Stomach (tissue), 9 donors: ENCODE data around the gene PRPS1L1. TPM values are rescaled to one million over a fixed set of nuclear protein-coding genes. Genes with fewer than 3 reads are reported as not detected.

Source experiments
- DNase-seq, 2 donors: peaks; one replicate each; pipeline versions ENCODE4 v3.0.0 to v3.0.0-alpha.2; 2013 to 2019
- H3K27ac ChIP-seq, 5 donors: fragments of 200-600 bp in 4 of 5; sonication (generic) in 4 of 5; one replicate each; pipeline ENCODE4 v1.5.1; 2013 to 2019; ENCODE audit warnings: mild to moderate bottlenecking in 1 of 5, moderate library complexity in 1 of 5
- H3K27me3 ChIP-seq, 3 donors: fragments of 200-600 bp; sonication (generic); one replicate each; pipeline ENCODE4 v1.5.1; 2017 to 2019; ENCODE audit warnings: mixed run types in 1 of 3
- H3K36me3 ChIP-seq, 4 donors: fragments of 200-600 bp; sonication (generic); 1 replicate in 3 of 4; 2 replicates in 1 of 4; pipeline ENCODE4 v1.5.1; 2016 to 2019
- H3K4me1 ChIP-seq, 4 donors: fragments of 200-600 bp; sonication (generic); one replicate each; pipeline ENCODE4 v1.5.1; 2016 to 2019
- H3K4me3 ChIP-seq, 4 donors: fragments of 200-600 bp; sonication (generic) in 3 of 4; one replicate each; pipeline ENCODE4 v1.5.1; 2016 to 2019; ENCODE audit warnings: mild to moderate bottlenecking in 1 of 4
- H3K9me3 ChIP-seq, 4 donors: fragments of 200-600 bp; sonication (generic); one replicate each; pipeline ENCODE4 v1.5.1; 2016 to 2019
- CTCF ChIP-seq, 7 experiments: fragments of 450-650 bp in 4 of 7; fragments of 200-600 bp in 3 of 7; sonication (generic) in 3 of 7; IDR thresholded peaks; one replicate each; pipeline ENCODE4 v1.5.1; 2016 to 2019; ENCODE audit warnings: antibody characterized with exemption in 7 of 7, control low read depth in 2 of 7, mild to moderate bottlenecking in 1 of 7
- EP300 ChIP-seq: sonication (generic); formaldehyde crosslinking; IDR thresholded peaks from one replicate; pipeline ENCODE4 v1.6.1; 2017; ENCODE audit warnings: antibody characterized with exemption
- POLR2A ChIP-seq, 4 donors: fragments of 450-650 bp; IDR thresholded peaks; one replicate each; pipeline ENCODE4 v1.6.1; 2016; ENCODE audit warnings: antibody characterized with exemption in 4 of 4, control low read depth in 2 of 4, mild to moderate bottlenecking in 1 of 4, moderate library complexity in 1 of 4
- POLR2AphosphoS5 ChIP-seq, 3 donors: sonication (generic); formaldehyde crosslinking; IDR thresholded peaks; one replicate each; pipeline ENCODE4 v1.6.1; 2016; ENCODE audit warnings: antibody characterized with exemption in 3 of 3
- WGBS, 5 donors: extraction: QIAGEN DNeasy Blood & Tissue Kit in 3 of 5; methylation state at CpG; one replicate each; pipeline versions ENCODE4 v1.1.5 to v1.1.7; 2013 to 2018; 5-methylcytosine and 5-hydroxymethylcytosine counted together
- intact Hi-C: fragments of 100-400 bp; cut with DNase I; formaldehyde crosslinking; loops from one replicate; pipeline ENCODE4 v1.15.1; 2023; ENCODE audit warnings: low total_unique reads
- polyA plus RNA-seq, 3 donors: library from polyadenylated mRNA; stranded (reverse); fragments of 200-250 nt; gene quantifications; one replicate each; pipeline ENCODE4 v1.2.3, GENCODE V29; 2013
- total RNA-seq, 5 donors: library from RNA; depleted of rRNA; stranded (reverse); fragments of >200 nt; gene quantifications; one replicate each; pipeline versions ENCODE4 v1.1.0 to v1.2.3, GENCODE V29; 2014 to 2016
- donor health status: healthy with polysubstance abuse.
- donor health status: Bipolar disorder and iron deficiency.
- donor health status: healthy.

Gene PRPS1L1
- total and polyA plus RNA-seq, 8 donors: not detected

DNA sequence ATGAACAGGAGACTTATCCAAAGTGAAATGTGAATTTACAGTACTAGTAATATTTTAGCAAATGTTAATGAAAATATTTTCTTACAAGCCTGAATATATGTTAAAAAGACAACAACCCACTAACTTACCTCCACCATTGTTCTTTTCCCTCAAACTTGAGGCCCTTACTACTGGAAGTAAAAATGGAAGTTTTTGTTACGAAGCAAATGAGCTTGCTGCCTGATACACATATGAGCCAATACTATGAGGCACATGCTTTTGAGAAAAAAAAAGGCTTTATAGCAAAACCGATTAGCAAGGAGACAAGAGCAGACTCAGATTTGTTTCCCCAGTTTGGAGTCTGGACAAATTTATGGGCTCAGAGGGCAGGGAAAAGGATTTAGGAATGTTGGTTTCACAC lies 29.0 kb downstream of the PRPS1L1 start:
- Histone ChIP-seq H3K36me3 (no peaks in the 10 kb centered on the region), H3K4me1 (no peaks in the 10 kb centered on the region), H3K27me3 (no peaks in the 10 kb centered on the region), H3K27ac (no peak overlapping the region), H3K4me3 (no peak overlapping the region), H3K9me3 (peaks cover 0 to 6% (median 3%) of the 10 kb centered on the region in 4 donors)
- intact Hi-C loops: no loop called here
- TF ChIP-seq POLR2A (IDR thresholded peaks at IDR 0.05): no peak
- no peak for TF ChIP-seq EP300
- TF ChIP-seq CTCF (IDR thresholded peaks at IDR 0.05): no peak
- no peak for TF ChIP-seq POLR2AphosphoS5 (IDR thresholded peaks at IDR 0.05)
- DNase-seq: no peak
- WGBS, 5 donors: 87 to 94% (median 89%) methylated on average over 2 of the region's 2 CpGs

DNA sequence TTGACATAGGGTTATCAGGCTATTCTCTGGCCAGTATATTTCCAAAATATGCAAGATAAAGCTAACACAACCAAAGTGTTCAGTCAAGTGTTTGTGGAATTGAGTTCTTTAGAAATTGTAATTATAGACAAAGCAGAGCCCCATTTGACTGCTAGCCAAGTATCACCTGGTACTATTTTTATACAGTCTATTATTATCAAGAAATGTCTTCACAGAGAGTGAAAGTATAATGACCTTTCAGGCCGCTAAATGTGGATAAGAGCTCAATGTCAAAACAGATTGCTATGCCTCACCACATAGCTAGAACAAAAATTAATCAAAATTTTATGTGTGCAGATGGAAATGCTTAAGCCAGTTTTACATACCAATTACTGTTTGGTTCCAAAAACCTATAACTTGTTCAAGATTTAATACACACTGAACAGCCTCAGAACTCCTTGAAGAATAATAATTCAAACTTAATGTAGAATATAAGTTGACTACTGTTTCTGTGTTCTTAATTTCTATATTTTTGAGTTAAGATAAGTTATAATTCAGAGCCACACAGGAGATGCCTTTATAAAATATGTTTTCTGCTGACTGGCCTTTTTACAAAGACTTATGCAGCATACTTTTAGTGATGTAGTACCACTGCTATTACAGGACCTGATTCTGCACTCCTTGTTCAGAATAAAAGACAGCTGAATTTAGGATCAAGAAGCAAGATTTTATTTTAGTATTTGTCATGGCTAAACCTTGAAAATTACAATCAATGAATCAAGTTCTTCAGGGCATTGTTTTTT lies 31.0 kb downstream of the PRPS1L1 start:
- Histone ChIP-seq H3K4me1 (no peaks in the 10 kb centered on the region), H3K36me3 (no peaks in the 10 kb centered on the region), H3K27me3 (no peaks in the 10 kb centered on the region), H3K4me3 (no peak overlapping the region), H3K9me3 (peaks cover 0 to 6% (median 3%) of the 10 kb centered on the region in 4 donors), H3K27ac (no peak overlapping the region)
- 0 to 38% (median 2%) methylated on average over 1 of the region's 1 CpG for WGBS, 5 donors
- no peak for TF ChIP-seq EP300
- TF ChIP-seq CTCF (IDR thresholded peaks at IDR 0.05): no peak
- no peak for DNase-seq
- intact Hi-C loops: no loop called here

GRCh38 chr7:17996040-17996439 lies 31.6 kb downstream of the PRPS1L1 start:
- WGBS, 5 donors: 60 to 91% (median 85%) methylated on average over 2 of the region's 2 CpGs
- peaks cover 0 to 6% (median 3%) of the 10 kb centered on the region in 4 donors for H3K9me3 ChIP-seq
- no peak for DNase-seq
- H3K36me3 ChIP-seq: no peaks in the 10 kb centered on the region
- intact Hi-C loops: no loop called here
- no peak overlapping the region for H3K27ac ChIP-seq
- TF ChIP-seq CTCF (IDR thresholded peaks at IDR 0.05) (no peak), EP300 (no peak), POLR2A (IDR thresholded peaks at IDR 0.05) (no peak), POLR2AphosphoS5 (IDR thresholded peaks at IDR 0.05) (no peak)
- no peaks in the 10 kb centered on the region for H3K4me1 ChIP-seq
- no peaks in the 10 kb centered on the region for H3K27me3 ChIP-seq
- H3K4me3 ChIP-seq: no peak overlapping the region

DNA sequence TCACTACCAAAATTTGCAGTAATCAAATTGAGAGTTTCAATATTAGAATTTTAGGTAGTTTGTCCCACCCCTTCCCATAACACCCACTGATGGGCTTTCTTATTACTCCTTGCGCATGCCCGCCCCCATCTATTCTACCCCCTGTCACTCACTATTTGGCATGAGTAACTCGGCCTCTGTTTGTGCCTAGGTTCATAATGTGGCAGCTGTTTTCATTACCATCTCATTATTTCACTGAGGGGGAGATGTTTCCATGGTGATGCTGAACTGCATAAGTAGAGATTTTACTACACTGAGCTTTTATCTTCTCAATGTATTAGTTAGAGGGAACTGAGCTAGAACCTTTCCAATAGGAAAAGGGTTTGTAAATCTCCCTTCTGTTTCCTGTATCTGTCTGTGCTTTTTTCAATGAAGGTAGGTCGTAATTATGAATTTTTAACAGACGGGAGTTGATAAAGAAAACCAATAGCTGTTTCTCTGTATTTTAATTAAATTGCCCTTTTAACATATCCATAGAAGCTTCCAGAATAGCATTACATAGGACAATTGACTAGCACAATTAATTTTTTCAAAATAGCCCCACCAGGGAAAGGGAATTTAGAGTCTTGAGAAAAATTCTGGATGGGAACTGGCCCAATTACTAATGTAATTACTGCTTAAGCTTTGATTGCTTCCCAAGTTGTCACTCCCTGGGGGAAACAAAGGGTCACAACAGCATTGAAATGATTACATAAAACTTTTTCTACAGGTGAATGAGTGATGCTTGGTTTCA lies 33.4 kb downstream of the PRPS1L1 start:
- Histone ChIP-seq H3K4me3 (no peak overlapping the region), H3K27ac (no peak overlapping the region), H3K4me1 (no peaks in the 10 kb centered on the region), H3K9me3 (peaks cover 0 to 6% (median 3%) of the 10 kb centered on the region in 4 donors), H3K36me3 (no peaks in the 10 kb centered on the region), H3K27me3 (no peaks in the 10 kb centered on the region)
- WGBS, 5 donors: 63 to 77% (median 65%) methylated on average over 5 of the region's 5 CpGs
- no peak for DNase-seq
- intact Hi-C loops: no loop called here
- no peak for TF ChIP-seq EP300
- TF ChIP-seq CTCF (IDR thresholded peaks at IDR 0.05): no peak
- no peak for TF ChIP-seq POLR2AphosphoS5 (IDR thresholded peaks at IDR 0.05)
- TF ChIP-seq POLR2A (IDR thresholded peaks at IDR 0.05): no peak
